ENCODE measurements around the gene PRRX2. TPM values are rescaled to one million over a fixed set of nuclear protein-coding genes. Genes with fewer than 3 reads are reported as not detected.

PRRX2 gene
- total and polyA plus RNA-seq, 2 experiments from 2014 or later = 5.8 to 8.3 TPM

DNA sequence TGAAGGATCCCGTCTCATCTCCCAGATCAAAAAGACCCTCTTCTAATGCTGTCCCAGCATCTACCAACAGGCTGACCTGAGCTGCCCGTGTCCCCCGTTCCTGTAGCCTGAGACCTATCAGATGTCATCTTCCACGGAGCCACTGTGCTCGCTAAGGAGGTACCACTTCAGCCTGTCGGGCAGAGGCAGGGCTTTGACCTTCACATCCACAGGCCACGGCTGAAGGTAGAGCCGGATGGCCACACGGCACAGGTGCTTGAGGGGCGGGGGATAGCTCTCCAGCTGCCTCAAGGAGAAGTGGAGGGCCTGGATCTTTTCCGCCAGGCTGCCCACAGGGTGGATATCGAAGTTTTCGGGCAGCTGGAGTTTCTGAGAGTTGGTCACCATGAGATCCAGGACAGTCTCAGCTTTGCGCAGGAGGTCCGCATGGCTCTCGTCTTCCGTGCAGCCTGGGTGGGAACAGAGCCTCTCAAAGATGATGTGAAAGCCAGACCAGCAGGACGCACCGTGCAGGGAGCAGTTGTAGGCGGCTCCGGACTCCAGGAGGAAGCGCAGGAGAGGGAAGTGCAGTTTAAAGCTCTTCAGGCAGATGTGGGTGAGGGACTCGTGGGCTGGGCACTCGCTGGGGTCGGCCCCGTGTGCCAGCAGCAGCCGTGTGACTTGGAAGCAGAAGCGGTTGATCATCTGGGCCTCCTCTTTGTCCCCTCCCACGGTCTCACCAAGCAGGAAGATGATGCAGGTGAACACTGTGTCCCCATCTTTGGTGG lies 27.6 kb upstream of the PRRX2 start:
- Mint-ChIP-seq H3K36me3 (ENCODE audit: low read depth) (peaks cover 40% of the 10 kb centered on the region), H3K4me3 (no peak overlapping the region; the same call in 2 of the 3 replicates), H3K27me3 (ENCODE audit: insufficient read depth, low read depth, poor library complexity) (peaks cover 17% of the 10 kb centered on the region), H3K27ac (no peak overlapping the region), H3K4me1 (peaks cover 9% of the 10 kb centered on the region), H3K9me3 (no peaks in the 10 kb centered on the region)
- DNase-seq (ENCODE audit: low spot score) (no peak), ATAC-seq (no peak)
- Histone ChIP-seq H3K9me2 (ENCODE audit: insufficient read depth) (no peaks in the 10 kb centered on the region), H3F3A (replicated peaks; ENCODE audit: low read depth) (no peaks in the 10 kb centered on the region; the same call in 1 of the 2 replicates), H3K79me2 (replicated peaks; ENCODE audit: insufficient read depth) (peaks cover 21% of the 10 kb centered on the region), H3K27ac (ENCODE audit: low read depth) (no peak overlapping the region), H3K36me3 (ENCODE audit: insufficient read depth) (no peaks in the 10 kb centered on the region; the same call in 1 of the 2 replicates), H2AFZ (no peak overlapping the region), H3K4me2 (no peak overlapping the region), H3K4me3 (no peak overlapping the region), H3K4me1 (ENCODE audit: insufficient read depth) (no peaks in the 10 kb centered on the region), H3K27me3 (ENCODE audit: insufficient read depth) (no peaks in the 10 kb centered on the region), H4K20me1 (replicated peaks; ENCODE audit: insufficient read depth) (peaks cover 29% of the 10 kb centered on the region)
- TF ChIP-seq, protein P1, sequence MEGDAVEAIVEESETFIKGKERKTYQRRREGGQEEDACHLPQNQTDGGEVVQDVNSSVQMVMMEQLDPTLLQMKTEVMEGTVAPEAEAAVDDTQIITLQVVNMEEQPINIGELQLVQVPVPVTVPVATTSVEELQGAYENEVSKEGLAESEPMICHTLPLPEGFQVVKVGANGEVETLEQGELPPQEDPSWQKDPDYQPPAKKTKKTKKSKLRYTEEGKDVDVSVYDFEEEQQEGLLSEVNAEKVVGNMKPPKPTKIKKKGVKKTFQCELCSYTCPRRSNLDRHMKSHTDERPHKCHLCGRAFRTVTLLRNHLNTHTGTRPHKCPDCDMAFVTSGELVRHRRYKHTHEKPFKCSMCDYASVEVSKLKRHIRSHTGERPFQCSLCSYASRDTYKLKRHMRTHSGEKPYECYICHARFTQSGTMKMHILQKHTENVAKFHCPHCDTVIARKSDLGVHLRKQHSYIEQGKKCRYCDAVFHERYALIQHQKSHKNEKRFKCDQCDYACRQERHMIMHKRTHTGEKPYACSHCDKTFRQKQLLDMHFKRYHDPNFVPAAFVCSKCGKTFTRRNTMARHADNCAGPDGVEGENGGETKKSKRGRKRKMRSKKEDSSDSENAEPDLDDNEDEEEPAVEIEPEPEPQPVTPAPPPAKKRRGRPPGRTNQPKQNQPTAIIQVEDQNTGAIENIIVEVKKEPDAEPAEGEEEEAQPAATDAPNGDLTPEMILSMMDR (conservative IDR thresholded peaks at IDR 0.05; ENCODE audit: low read depth in 2 of 2) = no peak
- TF ChIP-seq POLR2AphosphoS5 (IDR thresholded peaks at IDR 0.05; ENCODE audit: low read depth) (no peak; the same call in 1 of the 2 replicates), EZH2phosphoT487 (IDR thresholded peaks at IDR 0.05; ENCODE audit: unreplicated experiment) (no peak), ZNF331 (CRISPR knock-in tag; IDR thresholded peaks at IDR 0.05; ENCODE audit: low read depth) (no peak), ETS1 (IDR thresholded peaks at IDR 0.05) (no peak), JUNB (IDR thresholded peaks at IDR 0.05; ENCODE audit: unreplicated experiment) (no peak), STAT1 (IDR thresholded peaks at IDR 0.05; ENCODE audit: unreplicated experiment) (no peak), CREB1 (CRISPR knock-in tag; IDR thresholded peaks at IDR 0.05; ENCODE audit: low read depth) (no peak), ZNF114 (CRISPR knock-in tag; IDR thresholded peaks at IDR 0.05) (no peak), EZH2 (IDR thresholded peaks at IDR 0.05; ENCODE audit: low read depth, unreplicated experiment) (no peak), NANOG (IDR thresholded peaks at IDR 0.05; ENCODE audit: borderline replicate concordance) (no peak), REST (IDR thresholded peaks at IDR 0.05; ENCODE audit: unreplicated experiment) (no peak)
- TF ChIP-seq, protein P2, sequence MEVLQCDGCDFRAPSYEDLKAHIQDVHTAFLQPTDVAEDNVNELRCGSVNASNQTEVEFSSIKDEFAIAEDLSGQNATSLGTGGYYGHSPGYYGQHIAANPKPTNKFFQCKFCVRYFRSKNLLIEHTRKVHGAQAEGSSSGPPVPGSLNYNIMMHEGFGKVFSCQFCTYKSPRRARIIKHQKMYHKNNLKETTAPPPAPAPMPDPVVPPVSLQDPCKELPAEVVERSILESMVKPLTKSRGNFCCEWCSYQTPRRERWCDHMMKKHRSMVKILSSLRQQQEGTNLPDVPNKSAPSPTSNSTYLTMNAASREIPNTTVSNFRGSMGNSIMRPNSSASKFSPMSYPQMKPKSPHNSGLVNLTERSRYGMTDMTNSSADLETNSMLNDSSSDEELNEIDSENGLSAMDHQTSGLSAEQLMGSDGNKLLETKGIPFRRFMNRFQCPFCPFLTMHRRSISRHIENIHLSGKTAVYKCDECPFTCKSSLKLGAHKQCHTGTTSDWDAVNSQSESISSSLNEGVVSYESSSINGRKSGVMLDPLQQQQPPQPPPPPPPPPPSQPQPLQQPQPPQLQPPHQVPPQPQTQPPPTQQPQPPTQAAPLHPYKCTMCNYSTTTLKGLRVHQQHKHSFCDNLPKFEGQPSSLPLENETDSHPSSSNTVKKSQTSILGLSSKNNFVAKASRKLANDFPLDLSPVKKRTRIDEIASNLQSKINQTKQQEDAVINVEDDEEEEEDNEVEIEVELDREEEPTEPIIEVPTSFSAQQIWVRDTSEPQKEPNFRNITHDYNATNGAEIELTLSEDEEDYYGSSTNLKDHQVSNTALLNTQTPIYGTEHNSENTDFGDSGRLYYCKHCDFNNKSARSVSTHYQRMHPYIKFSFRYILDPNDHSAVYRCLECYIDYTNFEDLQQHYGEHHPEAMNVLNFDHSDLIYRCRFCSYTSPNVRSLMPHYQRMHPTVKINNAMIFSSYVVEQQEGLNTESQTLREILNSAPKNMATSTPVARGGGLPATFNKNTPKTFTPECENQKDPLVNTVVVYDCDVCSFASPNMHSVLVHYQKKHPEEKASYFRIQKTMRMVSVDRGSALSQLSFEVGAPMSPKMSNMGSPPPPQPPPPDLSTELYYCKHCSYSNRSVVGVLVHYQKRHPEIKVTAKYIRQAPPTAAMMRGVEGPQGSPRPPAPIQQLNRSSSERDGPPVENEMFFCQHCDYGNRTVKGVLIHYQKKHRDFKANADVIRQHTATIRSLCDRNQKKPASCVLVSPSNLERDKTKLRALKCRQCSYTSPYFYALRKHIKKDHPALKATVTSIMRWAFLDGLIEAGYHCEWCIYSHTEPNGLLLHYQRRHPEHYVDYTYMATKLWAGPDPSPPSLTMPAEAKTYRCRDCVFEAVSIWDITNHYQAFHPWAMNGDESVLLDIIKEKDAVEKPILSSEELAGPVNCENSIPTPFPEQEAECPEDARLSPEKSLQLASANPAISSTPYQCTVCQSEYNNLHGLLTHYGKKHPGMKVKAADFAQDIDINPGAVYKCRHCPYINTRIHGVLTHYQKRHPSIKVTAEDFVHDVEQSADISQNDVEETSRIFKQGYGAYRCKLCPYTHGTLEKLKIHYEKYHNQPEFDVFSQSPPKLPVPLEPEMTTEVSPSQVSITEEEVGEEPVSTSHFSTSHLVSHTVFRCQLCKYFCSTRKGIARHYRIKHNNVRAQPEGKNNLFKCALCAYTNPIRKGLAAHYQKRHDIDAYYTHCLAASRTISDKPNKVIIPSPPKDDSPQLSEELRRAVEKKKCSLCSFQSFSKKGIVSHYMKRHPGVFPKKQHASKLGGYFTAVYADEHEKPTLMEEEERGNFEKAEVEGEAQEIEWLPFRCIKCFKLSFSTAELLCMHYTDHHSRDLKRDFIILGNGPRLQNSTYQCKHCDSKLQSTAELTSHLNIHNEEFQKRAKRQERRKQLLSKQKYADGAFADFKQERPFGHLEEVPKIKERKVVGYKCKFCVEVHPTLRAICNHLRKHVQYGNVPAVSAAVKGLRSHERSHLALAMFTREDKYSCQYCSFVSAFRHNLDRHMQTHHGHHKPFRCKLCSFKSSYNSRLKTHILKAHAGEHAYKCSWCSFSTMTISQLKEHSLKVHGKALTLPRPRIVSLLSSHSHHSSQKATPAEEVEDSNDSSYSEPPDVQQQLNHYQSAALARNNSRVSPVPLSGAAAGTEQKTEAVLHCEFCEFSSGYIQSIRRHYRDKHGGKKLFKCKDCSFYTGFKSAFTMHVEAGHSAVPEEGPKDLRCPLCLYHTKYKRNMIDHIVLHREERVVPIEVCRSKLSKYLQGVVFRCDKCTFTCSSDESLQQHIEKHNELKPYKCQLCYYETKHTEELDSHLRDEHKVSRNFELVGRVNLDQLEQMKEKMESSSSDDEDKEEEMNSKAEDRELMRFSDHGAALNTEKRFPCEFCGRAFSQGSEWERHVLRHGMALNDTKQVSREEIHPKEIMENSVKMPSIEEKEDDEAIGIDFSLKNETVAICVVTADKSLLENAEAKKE (CRISPR knock-in tag; IDR thresholded peaks at IDR 0.05) = no peak

Measured in GM23338 (cell line).